ENCODE results near the gene CAMK1.
"Not testable (repeated sequence)": the region's sequence is repeated elsewhere in the genome, so short reads cannot be mapped to it uniquely, and the experiment has no call there.

CAMK1 gene

DNA sequence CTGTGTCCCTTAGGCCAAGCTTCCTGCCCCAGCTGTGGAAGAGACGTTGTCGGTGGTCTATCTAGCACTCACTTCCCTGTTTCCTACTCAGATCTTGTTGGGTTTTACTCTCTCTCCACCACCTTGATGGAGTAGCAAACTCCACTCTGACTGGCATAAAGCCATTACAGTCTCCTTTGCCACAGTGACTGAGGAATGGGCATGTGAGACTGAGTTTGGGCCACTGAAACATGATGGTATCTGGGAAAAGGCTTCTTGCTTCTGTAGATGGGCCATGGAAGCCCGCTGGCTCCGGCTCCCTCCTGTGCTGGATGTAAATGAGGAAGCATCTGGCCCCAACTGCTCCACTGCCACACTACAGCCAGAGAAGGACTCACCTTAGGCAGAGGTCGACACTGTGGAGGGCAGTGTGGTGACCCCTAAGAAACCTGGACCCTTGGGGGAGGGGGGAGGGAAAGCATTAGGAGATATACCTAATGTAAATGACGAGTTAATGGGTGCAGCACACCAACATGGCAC, 9.4 kb upstream of the CAMK1 start:
- in situ Hi-C loops (cut with HindIII; ENCODE audit: low pct_ligation_motif_present, low pct_unique_long_range_greater_than_20kb, low sequenced_read_pairs) = no loop called here
- no peak for DNase-seq

DNA sequence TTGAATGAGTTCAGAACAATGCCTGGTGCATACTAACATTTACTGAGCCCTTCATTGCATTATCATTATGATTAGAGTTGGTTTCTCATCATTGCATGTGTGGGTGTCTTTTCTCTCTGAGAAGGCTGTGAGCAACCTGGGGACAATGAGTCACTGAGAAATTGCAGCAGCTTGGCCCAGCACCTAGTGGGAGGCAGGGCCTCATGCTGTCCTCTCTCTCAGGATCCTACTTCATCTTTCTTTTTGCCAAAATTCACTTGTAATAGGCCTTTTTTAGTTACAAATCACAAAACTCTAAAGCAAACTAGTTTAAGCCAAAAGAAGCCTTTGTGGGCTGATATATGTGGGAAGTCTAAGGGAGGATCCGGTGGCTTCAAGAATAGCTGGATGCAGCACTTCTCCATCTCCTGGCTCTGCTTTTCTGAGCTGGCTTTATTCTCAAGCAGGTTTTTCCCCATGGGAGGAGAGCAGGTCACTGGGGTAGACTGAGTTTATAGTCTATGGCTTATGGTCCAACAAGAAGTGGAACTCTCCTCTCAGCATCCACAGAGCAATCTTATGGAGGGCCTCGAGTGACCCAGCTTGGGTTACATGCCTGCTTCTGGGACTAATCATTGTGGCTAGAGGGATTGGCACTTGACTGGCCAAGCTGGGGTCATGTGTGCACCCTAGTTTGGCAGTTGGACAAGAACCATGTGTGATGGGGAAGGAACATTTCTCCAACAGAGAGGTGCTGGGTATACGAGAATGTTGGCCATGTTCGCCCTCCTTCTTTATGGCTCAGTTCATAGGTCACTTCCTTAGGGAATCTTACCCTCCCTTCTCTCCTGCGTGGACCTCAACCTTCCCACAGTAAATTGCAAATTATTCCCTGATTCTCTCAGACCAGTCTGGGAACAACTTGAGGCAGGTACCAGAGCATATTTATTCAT, 8.7 kb upstream of the CAMK1 start:
- peak; percentile 25 for DNase-seq
- in situ Hi-C loops (cut with HindIII; ENCODE audit: low pct_ligation_motif_present, low pct_unique_long_range_greater_than_20kb, low sequenced_read_pairs) = no loop called here

DNA sequence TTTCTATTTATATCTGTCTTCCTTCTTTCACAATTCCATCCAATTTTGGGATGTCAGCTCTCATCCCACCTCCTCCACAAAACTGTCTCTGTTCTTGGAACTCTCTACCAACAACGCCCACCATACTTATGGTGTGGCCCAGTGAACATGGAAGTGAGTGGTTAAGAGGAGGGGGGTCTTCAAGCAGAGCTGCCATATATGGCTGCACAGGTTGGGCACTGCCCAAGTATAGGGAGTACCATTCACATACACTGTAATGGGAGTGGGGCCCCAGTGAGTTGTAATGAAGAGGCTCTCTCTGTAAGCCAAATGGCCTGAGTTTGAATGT, 7.9 kb upstream of the CAMK1 start:
- DNase-seq = no peak
- in situ Hi-C loops (cut with HindIII; ENCODE audit: low pct_ligation_motif_present, low pct_unique_long_range_greater_than_20kb, low sequenced_read_pairs) = no loop called here

DNA sequence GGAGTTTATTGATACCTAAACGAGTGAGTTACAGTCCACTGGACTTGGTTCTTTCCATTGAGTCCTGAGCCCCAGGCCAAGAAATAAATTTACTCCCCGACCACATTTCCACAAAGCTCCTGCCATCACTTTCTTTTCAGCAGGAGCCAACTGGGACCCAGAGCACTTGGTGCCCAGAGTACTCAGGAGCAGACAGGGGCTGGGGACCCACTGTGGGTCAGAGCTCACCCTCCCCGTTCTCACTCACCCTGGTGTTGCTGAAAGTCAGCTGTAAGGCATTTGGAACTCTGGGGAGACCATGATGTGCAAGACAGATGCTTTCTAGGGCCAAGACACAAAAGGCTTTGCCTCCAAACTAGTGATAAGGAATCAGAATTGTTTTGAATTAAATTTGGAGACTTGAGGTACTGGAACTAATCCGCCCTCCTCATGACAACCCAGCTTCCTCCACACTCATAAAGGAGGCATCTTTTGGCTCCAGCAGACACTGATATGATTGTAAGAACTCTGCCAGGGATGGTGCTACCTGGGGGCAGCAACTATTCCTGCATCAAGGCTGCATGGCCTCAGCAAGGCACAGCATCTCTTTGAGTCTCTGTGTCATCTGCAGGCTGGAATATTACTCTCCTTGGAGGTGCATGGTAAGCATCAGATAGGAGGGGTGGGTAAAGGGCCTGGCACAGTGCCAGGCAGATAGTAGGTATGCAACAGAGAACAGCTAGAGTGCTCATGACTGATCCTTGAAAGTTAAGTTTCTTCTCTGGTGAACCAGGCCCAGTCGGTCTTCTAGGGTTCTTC, 7.3 kb upstream of the CAMK1 start:
- no peak for DNase-seq
- in situ Hi-C loops (cut with HindIII; ENCODE audit: low pct_ligation_motif_present, low pct_unique_long_range_greater_than_20kb, low sequenced_read_pairs) = no loop called here

DNA sequence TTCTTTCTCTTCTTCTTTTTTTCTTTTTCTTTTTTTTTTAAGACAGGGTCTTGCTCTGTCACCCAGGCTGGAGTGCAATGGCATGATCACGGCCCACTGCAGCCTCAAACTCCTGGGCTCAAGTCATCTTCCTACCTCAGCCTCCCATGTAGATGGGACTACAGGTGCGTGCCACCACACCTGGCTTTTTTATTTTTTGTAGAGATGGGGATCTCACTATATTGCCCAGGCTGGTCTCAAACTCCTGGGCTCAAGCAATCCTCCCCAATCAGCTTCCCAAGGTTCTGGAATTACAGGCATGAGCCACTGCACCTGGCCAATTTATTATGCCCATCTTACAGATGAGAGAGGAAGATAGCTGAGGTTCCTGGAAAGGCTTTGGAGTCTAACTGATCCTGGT, 1.3 kb upstream of the CAMK1 start:
- in situ Hi-C loops (cut with HindIII; ENCODE audit: low pct_ligation_motif_present, low pct_unique_long_range_greater_than_20kb, low sequenced_read_pairs); DNase-seq: not testable (repeated sequence)

DNA sequence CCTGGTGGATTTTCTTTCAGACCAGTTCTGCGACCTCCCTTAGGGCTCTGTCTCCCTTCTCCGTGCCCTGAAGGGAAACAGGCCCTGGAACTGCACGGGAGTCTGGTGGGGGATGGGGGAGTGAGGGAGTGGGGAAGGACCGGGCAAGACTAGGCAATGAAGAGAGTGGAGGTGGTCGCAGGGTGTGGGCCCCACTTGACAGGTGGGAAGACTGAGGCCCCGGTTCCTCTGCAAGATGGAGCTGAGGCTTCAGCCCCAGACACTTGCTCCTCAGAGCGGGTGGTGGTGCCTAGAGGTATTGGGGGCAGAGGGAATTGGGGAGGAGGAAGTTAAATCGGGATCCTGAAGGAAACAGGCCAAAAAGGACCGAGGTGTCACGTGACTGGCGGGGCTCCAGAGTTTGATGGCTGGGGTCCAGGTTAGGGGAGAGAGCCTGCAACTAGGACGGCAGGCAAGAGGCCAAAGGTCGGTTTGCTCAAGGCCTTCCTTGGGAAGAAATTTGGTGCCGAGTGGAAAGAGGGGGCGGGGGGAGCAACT, 597 bp upstream of the CAMK1 start:
- in situ Hi-C loops (cut with HindIII; ENCODE audit: low pct_ligation_motif_present, low pct_unique_long_range_greater_than_20kb, low sequenced_read_pairs) = no loop called here
- DNase-seq = no peak

DNA sequence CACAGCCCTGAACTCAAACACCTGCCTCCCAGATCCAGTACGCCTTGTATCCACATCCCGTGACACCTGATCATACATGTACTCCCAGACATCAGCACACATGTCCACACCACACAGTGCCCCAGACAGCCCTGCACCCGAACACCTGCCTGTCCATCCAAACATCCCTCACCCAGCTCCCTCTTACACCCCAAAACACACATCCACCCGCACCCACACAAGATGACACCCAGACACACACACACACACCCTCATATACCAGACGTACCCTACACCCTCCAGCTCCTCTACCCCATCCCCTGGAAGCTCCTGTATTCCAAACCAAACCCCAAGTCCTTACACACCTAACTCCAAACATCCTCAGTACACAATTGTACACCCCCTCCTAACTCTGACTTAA, 735 bp downstream of the CAMK1 start:
- DNase-seq = no peak
- in situ Hi-C loops (cut with HindIII; ENCODE audit: low pct_ligation_motif_present, low pct_unique_long_range_greater_than_20kb, low sequenced_read_pairs) = no loop called here

DNA sequence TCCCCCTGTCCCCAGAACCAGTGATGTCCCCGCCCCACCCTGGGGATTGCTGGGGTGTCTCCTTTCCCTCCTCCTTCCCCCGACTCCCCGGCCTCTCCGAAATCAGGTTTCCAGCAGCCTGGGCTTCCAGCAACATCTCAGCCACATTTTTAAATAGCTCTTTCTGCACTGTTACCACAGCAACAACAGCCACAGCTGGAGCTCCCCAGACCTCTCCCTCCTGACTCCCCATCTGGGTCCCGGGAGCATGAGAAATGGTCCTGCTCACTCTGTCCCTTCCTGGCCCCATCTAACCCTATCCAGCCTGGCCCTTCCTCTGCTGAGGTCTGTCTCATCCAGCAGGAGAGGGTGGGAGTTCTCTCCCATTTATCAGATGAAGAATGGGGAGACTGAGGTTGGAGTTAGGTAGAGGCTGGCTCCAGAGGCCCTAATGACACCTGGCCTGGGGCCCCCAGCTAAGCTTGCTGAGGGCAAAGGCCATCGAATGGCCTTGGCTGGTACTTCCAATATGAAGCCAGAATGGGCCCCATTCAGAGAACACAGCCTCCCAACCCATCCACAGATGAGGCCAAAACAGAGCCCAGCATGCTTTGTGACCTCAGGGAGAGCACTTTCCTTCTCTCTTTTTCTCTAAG, 1.5 kb downstream of the CAMK1 start:
- in situ Hi-C loops (cut with HindIII; ENCODE audit: low pct_ligation_motif_present, low pct_unique_long_range_greater_than_20kb, low sequenced_read_pairs) = no loop called here
- DNase-seq = no peak

DNA sequence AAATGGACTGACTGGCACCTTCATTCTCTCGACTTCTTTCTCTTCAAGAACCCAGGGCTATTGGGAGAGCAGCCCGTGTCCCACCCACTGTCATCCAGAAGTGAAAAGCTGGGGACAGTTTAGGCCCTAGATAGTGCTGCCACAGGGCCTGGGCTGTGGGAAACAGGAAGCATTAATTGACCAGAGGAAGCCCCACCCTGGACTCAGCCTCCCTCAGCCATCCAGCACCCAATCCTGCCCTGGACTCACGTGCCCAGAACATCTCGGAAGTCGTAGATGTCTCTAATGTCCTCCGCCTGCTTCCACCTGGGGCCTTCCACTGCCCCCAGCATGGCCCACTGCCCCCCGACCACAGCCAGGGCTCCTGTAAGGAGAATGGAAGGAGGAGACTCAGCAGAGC, 2.3 kb downstream of the CAMK1 start:
- in situ Hi-C loops (cut with HindIII; ENCODE audit: low pct_ligation_motif_present, low pct_unique_long_range_greater_than_20kb, low sequenced_read_pairs) = no loop called here
- no peak for DNase-seq

DNA sequence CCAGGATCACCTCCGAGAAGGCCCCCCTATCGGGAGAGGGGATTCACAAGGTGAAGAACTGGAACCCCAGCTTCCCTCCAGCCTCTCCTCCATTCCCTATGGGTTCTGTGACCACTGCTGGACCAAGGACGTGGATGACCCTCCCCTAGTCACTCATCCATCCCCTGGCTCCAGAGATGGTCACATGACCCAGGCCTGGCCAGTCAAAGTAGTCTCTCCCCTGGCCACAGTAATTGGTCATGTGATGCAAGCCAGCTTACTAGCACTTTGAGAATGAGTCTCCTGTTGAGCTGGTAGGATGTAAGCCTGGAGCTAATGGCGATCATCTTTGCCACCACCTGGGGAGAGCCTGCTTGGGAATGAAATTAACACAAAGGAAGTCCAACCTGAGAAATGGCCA, 3.9 kb downstream of the CAMK1 start:
- DNase-seq = no peak
- in situ Hi-C loops (cut with HindIII; ENCODE audit: low pct_ligation_motif_present, low pct_unique_long_range_greater_than_20kb, low sequenced_read_pairs) = no loop called here

DNA sequence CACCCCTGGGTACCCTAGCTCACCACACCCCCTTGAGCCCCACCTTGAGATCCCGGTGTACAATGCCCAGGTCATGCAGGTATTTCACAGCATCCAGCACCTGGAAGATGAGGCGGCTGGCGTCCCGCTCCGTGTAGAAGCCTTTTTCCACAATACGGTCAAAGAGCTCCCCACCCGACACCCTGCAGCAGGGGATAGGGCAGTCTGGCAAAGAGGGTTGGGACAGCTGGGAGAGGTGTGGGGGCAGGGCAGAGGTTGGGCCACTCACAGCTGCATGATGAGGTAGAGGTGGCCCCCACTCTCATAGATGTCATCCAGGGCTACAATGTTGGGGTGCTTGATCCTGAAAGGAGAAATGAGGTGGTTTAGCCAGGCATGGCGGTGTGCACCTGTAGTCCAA, 6.9 kb downstream of the CAMK1 start:
- in situ Hi-C loops (cut with HindIII; ENCODE audit: low pct_ligation_motif_present, low pct_unique_long_range_greater_than_20kb, low sequenced_read_pairs) = no loop called here
- DNase-seq = no peak

DNA sequence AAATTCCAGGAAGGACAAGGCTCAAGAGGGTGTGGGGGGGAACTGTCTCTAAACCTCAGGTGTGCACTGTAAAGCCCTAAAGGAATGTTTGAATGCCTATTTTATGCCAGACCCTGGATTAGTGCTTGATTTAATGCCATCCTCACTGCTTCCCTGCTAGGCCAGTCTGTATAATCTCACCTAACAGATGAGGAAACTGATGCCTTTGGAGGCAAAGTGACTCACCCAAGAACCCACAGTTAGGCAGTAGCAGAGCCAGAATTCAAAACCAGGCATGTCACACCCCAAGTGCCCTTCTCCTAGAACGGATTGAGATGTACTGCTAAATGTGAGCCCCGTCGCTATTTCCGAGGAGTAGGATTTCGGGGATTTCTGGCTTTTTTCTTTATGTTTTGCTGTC, 7.8 kb downstream of the CAMK1 start:
- in situ Hi-C loops (cut with HindIII; ENCODE audit: low pct_ligation_motif_present, low pct_unique_long_range_greater_than_20kb, low sequenced_read_pairs) = no loop called here
- DNase-seq = no peak

DNA sequence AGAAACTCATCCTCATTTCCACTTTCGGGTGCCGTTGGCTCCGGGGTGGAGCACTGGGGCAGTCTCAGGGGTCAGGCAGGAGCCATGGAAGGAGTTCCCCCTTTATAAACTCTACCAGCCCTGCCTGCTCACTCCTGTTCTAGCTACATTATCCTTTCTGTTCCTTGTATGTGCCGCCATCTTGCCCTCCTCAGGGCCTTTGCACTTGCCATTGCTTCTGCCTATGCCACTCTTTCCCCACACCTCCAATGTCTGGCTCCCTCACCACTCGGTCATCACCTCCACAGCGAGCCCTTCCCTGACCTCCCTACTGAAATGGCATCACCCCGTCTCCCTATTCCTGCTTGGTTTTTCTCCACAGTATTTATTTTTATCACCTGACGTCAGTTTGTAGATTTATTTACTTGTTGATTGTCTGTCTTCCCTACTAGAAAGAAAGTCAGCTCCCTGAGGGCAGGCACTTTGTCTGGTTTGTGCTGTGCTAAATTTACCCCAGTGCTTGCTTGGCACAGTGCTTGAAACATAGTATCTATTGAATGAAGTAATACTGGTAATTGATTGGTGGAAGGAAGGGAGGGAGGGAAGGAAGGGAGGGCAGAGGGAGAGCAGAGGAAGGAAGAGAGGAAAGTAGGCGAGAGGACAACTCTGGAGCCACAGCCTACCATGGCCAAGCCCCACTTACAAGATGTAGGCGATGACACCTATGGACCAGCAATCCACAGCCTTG, 8.8 kb downstream of the CAMK1 start:
- in situ Hi-C loops (cut with HindIII; ENCODE audit: low pct_ligation_motif_present, low pct_unique_long_range_greater_than_20kb, low sequenced_read_pairs) = no loop called here
- no peak for DNase-seq

DNA sequence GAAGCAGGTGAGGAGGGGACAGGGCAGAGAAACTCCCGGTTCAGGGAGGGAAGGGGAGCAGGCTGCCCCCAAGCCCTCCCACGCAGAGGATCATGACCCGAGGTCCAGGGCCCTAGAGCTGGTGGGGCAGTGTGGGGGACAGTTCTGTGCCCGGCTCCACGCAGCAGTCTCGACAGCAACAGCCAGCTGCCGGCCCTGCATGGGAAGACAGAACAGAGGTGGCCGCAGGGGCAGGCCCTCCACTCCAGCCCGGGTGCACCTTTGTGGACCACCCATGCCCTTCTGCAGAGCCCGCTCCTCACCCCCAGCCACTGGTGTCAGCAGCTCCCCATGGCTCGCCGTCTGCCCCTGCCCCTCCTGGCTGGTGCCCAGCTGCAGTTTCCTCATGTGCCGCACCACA, 12.3 kb downstream of the CAMK1 start:
- in situ Hi-C loops (cut with HindIII; ENCODE audit: low pct_ligation_motif_present, low pct_unique_long_range_greater_than_20kb, low sequenced_read_pairs) = no loop called here

DNA sequence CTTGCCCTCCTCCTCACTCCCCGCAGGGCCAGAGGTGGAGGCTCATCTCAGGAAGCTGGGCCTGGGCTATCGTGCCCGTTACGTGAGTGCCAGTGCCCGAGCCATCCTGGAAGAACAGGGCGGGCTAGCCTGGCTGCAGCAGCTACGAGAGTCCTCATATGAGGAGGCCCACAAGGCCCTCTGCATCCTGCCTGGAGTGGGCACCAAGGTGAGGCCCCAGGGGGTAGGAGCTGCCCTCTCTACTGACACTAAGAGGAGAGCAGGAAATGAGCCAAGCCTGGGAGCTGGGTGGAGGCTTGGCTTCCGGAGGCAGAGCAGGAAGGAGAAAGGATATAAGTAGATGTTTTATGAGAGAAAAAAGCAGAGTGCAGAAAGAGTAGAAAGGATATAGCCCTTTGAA, 15.1 kb downstream of the CAMK1 start:
- in situ Hi-C loops (cut with HindIII; ENCODE audit: low pct_ligation_motif_present, low pct_unique_long_range_greater_than_20kb, low sequenced_read_pairs) = no loop called here
- DNase-seq = no peak

More for the DNA sequence above, 12.3 kb downstream of the CAMK1 start:
- no peak for DNase-seq

DNA sequence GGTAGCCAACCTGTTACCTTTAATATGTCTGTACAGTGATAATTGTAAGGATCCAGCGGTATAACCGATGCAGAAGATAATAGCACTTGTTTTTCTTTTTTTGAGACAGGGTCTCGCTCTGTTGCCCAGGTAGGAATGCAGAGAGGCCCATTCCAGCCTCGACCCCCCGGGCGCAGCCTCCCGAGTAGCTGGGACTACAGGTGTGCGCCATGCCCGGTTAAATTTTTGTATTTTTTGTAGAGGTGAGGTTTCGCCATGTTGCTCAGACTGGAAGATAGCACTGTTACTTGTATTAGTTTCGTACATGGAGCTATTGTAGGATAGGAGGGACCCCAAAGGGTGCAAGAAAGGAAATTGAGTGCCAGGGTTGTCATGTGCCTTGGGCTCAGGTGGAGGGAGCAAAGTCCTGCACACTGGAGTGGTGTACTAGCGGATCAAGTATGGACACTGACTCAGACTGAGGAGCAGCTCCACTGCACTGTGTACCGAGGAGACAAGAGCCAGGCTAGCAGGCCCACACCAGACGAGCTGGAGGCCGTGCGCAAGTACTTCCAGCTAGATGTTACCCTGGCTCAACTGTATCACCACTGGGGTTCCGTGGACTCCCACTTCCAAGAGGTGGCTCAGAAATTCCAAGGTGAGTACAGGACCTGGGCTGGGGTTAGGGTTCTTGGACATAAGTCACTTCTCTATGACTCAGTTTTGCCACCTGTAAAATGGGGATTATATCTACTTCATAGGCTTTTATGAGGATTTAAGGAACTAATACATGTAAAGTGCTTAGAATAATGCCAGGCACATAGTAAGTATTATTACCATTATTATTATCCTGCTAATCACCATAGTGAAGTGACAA, 19.0 kb downstream of the CAMK1 start:
- in situ Hi-C loops (cut with HindIII; ENCODE audit: low pct_ligation_motif_present, low pct_unique_long_range_greater_than_20kb, low sequenced_read_pairs) = no loop called here
- DNase-seq = peak; percentile 40

DNA sequence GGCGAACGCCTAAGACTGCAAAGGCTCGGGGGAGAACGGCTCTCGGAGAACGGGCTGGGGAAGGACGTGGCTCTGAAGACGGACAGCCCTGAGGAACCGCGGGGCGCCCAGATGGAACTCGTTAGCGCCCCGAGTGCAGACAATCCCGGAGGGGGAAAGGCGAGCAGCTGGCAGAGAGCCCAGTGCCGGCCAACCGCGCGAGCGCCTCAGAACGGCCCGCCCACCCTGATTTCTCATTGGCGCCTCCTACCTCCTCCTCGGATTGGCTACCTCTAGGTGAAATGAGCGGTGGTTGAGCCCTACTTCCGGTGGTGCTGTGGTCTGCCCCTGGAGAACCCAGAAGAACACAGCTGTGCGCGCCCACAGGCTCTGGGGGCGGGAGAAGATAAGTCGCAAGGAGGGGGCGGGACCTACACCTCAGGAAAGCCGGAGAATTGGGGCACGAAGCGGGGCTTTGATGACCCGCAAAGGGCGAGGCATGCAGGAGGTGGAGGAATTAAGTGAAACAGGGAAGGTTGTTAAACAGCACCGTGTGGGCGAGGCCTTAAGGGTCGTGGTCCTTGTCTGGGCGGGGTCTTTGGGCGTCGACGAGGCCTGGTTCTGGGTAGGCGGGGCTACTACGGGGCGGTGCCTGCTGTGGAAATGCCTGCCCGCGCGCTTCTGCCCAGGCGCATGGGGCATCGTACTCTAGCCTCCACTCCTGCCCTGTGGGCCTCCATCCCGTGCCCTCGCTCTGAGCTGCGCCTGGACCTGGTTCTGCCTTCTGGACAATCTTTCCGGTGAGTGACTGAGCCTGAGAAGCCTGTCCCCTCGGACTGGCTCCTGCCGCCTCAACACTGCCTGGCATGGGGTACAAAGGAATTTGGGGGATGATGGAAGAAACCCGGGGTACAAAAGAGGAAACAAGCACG, 19.8 kb downstream of the CAMK1 start, which contains the start of gene OGG1:
TSS of gene OGG1 (plus strand) at position 308 of the 911 bp plus-strand sequence. CDS start at position 643, 335 bp downstream.
- in situ Hi-C loops (cut with HindIII; ENCODE audit: low pct_ligation_motif_present, low pct_unique_long_range_greater_than_20kb, low sequenced_read_pairs) = no loop called here
- DNase-seq = peak; percentile 97

Measured in ACHN (cell line).